ENCODE data around the gene VEZF1.

Gene VEZF1

GRCh38 chr17:57957120-57957850 is 30.8 kb downstream of the VEZF1 start:
- Histone ChIP-seq H3K9me3 (ENCODE audit: control insufficient read depth, low read length) (no peaks in the 10 kb centered on the region), H3K4me1 (ENCODE audit: control insufficient read depth, insufficient read depth, low read length, poor library complexity, severe bottlenecking) (peaks cover 23% of the 10 kb centered on the region), H3K4me3 (ENCODE audit: extremely low read depth, insufficient read depth, low read length, poor library complexity, severe bottlenecking) (no peak overlapping the region), H3K36me3 (ENCODE audit: control insufficient read depth, insufficient read depth, low read length) (no peaks in the 10 kb centered on the region), H3K27ac (ENCODE audit: low read depth, low read length, severe bottlenecking) (no peak overlapping the region)
- WGBS, 2 experiments (ENCODE audit: insufficient coverage in 2 of 2), result 67 to 88% methylated on average over 4 of the region's 8 CpGs

GRCh38 chr17:57956291-57957119 is 31.5 kb downstream of the VEZF1 start:
- Histone ChIP-seq H3K36me3 (ENCODE audit: control insufficient read depth, insufficient read depth, low read length) (no peaks in the 10 kb centered on the region), H3K27ac (ENCODE audit: low read depth, low read length, severe bottlenecking) (peak overlapping the region; percentile 10), H3K9me3 (ENCODE audit: control insufficient read depth, low read length) (no peaks in the 10 kb centered on the region), H3K4me3 (ENCODE audit: extremely low read depth, insufficient read depth, low read length, poor library complexity, severe bottlenecking) (no peak overlapping the region), H3K4me1 (ENCODE audit: control insufficient read depth, insufficient read depth, low read length, poor library complexity, severe bottlenecking) (peaks cover 30% of the 10 kb centered on the region)
- WGBS, 2 experiments (ENCODE audit: insufficient coverage in 2 of 2), result 41 to 55% methylated on average over 9 to 10 of the region's 13 CpGs

- peak within 1 kb of the TSS; percentile 65 for H3K4me3 ChIP-seq (ENCODE audit: extremely low read depth, insufficient read depth, low read length, poor library complexity, severe bottlenecking)
- 1% methylated on average over 58 to 70 of the region's 79 CpGs for WGBS, 2 experiments (ENCODE audit: insufficient coverage in 2 of 2)
- H3K36me3 ChIP-seq (ENCODE audit: control insufficient read depth, insufficient read depth, low read length), result no peaks in the 10 kb centered on the region
- peaks cover 42% of the 10 kb centered on the region for H3K4me1 ChIP-seq (ENCODE audit: control insufficient read depth, insufficient read depth, low read length, poor library complexity, severe bottlenecking)
- no peaks in the 10 kb centered on the region for H3K9me3 ChIP-seq (ENCODE audit: control insufficient read depth, low read length)
- H3K27ac ChIP-seq (ENCODE audit: low read depth, low read length, severe bottlenecking), result peak within 1 kb of the TSS; percentile 84
Measured at GRCh38 chr17:57955183-57955931, 32.7 kb downstream of the VEZF1 start, which contains the start of gene CUEDC1. CUEDC1 (minus strand) TSS chr17:57955412; CDS start chr17:57885564, 69,848 bp downstream.

DNA sequence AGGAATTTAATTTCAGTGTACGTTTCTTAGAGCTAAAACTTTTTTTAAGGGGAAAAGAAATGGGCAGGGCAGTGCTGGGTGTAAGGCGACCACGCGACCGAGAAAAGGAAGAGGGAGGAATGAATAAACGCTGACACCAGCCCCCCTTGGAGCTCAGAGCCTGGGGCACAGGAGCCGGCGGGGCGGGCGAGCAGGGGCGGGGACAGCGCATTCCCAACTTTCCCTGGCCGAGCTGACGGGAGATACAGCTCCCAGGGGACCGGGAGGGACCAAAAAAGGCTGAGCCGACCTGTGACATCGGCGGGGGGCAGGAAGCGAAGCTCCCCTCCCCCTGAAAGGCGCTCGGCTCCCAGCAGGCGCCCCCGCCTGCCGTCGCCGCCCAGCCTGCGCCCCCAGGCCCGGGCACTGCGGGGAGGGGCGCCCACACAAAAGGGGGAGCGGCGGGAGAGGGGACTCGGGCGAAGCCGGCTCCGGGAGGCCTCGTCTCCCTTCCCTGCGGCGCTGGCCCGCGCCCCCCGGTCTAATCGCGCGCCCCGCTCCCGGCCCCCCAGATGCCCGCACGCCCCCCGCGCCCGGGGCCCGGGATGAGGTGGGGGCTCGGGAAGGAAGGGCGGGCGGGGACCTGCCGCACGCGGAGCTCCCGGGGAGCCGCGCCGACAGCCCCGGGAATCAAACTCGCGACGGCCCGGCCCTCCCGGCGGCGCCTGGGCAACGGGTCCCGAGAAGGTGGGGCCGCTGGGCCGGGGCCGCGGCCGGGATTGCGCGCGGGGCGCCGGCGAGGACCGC is 33.5 kb downstream of the VEZF1 start:
- Histone ChIP-seq H3K9me3 (ENCODE audit: control insufficient read depth, low read length) (no peaks in the 10 kb centered on the region), H3K4me3 (ENCODE audit: extremely low read depth, insufficient read depth, low read length, poor library complexity, severe bottlenecking) (peak overlapping the region; percentile 65), H3K36me3 (ENCODE audit: control insufficient read depth, insufficient read depth, low read length) (no peaks in the 10 kb centered on the region), H3K27ac (ENCODE audit: low read depth, low read length, severe bottlenecking) (peak overlapping the region; percentile 84), H3K4me1 (ENCODE audit: control insufficient read depth, insufficient read depth, low read length, poor library complexity, severe bottlenecking) (peaks cover 49% of the 10 kb centered on the region)
- WGBS, 2 experiments (ENCODE audit: insufficient coverage in 2 of 2), result 0 to 1% methylated on average over 55 of the region's 85 CpGs

DNA sequence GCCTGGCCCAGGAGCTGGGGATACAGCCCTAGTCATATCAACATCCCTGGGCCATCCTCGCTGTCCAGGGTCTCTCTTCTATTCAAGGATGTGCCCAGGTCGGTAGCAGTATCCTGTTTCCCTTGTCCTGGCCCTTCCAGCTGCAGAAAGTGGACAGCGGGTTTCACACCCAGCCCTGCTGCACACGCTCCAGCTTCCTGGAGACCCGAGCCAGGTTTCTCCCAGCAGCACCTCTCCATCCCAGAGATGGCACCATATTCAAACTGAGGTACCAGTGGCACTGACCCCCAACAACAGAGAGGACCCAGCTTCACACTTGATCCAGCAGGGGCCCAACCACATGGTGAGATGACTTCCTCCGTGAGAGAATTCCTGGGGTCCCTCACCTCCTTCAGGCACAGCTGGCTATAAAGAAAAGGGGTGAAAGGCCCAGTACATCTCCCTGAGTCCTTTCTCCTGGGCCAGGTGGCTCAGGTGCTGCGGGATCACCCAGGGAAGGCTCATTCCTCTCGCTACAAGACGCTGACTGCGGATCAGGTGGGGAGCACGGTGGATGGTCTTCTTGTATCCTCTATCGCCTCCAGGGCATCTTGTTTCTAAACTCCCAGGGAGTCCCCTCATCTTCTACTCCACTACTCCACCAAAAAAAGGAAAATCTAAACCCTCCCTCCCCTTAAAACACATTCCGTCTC is 34.2 kb downstream of the VEZF1 start:
- Histone ChIP-seq H3K4me3 (ENCODE audit: extremely low read depth, insufficient read depth, low read length, poor library complexity, severe bottlenecking) (peak overlapping the region; percentile 65), H3K4me1 (ENCODE audit: control insufficient read depth, insufficient read depth, low read length, poor library complexity, severe bottlenecking) (peaks cover 55% of the 10 kb centered on the region), H3K36me3 (ENCODE audit: control insufficient read depth, insufficient read depth, low read length) (no peaks in the 10 kb centered on the region), H3K9me3 (ENCODE audit: control insufficient read depth, low read length) (no peaks in the 10 kb centered on the region), H3K27ac (ENCODE audit: low read depth, low read length, severe bottlenecking) (peak overlapping the region; percentile 84)
- 42 to 64% methylated on average over 10 of the region's 13 CpGs for WGBS, 2 experiments (ENCODE audit: insufficient coverage in 2 of 2)

DNA sequence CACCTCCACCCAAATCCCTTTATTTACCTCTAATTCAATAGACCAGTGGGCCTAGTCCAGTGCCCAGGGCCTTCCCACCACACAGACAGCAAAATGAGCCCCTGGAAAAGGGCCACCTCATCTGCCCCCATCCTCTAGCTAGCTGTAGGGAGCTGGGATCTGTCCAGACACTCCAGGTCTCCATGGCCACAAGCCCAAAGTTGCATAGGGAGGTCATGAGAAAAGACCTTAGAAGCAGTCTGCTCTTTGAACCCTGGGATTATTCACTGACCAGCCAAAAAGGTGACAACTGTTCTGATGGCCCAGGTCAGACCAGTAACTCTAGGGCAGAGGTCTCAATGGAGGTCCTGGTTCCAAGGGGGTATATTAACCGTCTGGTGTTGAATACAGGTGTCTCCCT is 34.8 kb downstream of the VEZF1 start:
- 100% methylated on average over 1 of the region's 1 CpG; no CpG with 5 or more reads in 1 of the 2 experiments for WGBS, 2 experiments (ENCODE audit: insufficient coverage in 2 of 2)
- no peaks in the 10 kb centered on the region for H3K9me3 ChIP-seq (ENCODE audit: control insufficient read depth, low read length)
- no peak overlapping the region for H3K27ac ChIP-seq (ENCODE audit: low read depth, low read length, severe bottlenecking)
- no peaks in the 10 kb centered on the region for H3K36me3 ChIP-seq (ENCODE audit: control insufficient read depth, insufficient read depth, low read length)
- H3K4me1 ChIP-seq (ENCODE audit: control insufficient read depth, insufficient read depth, low read length, poor library complexity, severe bottlenecking), result peaks cover 62% of the 10 kb centered on the region
- no peak overlapping the region for H3K4me3 ChIP-seq (ENCODE audit: extremely low read depth, insufficient read depth, low read length, poor library complexity, severe bottlenecking)

- no peaks in the 10 kb centered on the region for H3K9me3 ChIP-seq (ENCODE audit: control insufficient read depth, low read length)
- peak overlapping the region; percentile 97 for H3K27ac ChIP-seq (ENCODE audit: low read depth, low read length, severe bottlenecking)
- H3K4me1 ChIP-seq (ENCODE audit: control insufficient read depth, insufficient read depth, low read length, poor library complexity, severe bottlenecking), result peaks cover 83% of the 10 kb centered on the region
- H3K4me3 ChIP-seq (ENCODE audit: extremely low read depth, insufficient read depth, low read length, poor library complexity, severe bottlenecking), result no peak overlapping the region
- H3K36me3 ChIP-seq (ENCODE audit: control insufficient read depth, insufficient read depth, low read length), result peaks cover 3% of the 10 kb centered on the region
- 83 to 91% methylated on average over 4 to 5 of the region's 5 CpGs for WGBS, 2 experiments (ENCODE audit: insufficient coverage in 2 of 2)
Measured at GRCh38 chr17:57949649-57950048, 38.4 kb downstream of the VEZF1 start.

GRCh38 chr17:57948555-57949420 is 39.3 kb downstream of the VEZF1 start:
- no peak overlapping the region for H3K4me3 ChIP-seq (ENCODE audit: extremely low read depth, insufficient read depth, low read length, poor library complexity, severe bottlenecking)
- WGBS, 2 experiments (ENCODE audit: insufficient coverage in 2 of 2), result 56 to 66% methylated on average over 4 to 5 of the region's 5 CpGs
- no peaks in the 10 kb centered on the region for H3K9me3 ChIP-seq (ENCODE audit: control insufficient read depth, low read length)
- H3K4me1 ChIP-seq (ENCODE audit: control insufficient read depth, insufficient read depth, low read length, poor library complexity, severe bottlenecking), result peaks cover 82% of the 10 kb centered on the region
- peaks cover 3% of the 10 kb centered on the region for H3K36me3 ChIP-seq (ENCODE audit: control insufficient read depth, insufficient read depth, low read length)
- H3K27ac ChIP-seq (ENCODE audit: low read depth, low read length, severe bottlenecking), result peak overlapping the region; percentile 97

DNA sequence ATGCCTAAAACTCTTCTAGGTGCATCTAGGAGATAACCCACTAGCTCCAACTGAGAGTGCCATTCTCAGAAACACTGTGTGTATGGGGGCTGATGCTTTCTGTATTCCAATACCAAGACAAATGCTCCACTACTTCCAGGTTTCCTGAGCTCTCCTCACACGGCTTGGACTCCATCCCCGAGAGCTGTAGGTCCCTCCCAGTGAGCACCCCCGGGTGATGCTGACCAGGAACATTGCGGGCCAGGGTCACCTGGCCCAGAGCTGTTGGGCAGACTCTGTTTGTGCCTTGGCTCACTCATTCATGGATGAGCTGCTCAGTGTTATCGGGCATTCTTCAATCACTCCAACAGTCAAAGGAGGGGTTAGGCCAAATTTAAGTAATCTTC is 39.9 kb downstream of the VEZF1 start:
- Histone ChIP-seq H3K9me3 (ENCODE audit: control insufficient read depth, low read length) (no peaks in the 10 kb centered on the region), H3K27ac (ENCODE audit: low read depth, low read length, severe bottlenecking) (peak overlapping the region; percentile 97), H3K4me1 (ENCODE audit: control insufficient read depth, insufficient read depth, low read length, poor library complexity, severe bottlenecking) (peaks cover 78% of the 10 kb centered on the region), H3K36me3 (ENCODE audit: control insufficient read depth, insufficient read depth, low read length) (peaks cover 3% of the 10 kb centered on the region), H3K4me3 (ENCODE audit: extremely low read depth, insufficient read depth, low read length, poor library complexity, severe bottlenecking) (no peak overlapping the region)
- 73 to 79% methylated on average over 4 to 5 of the region's 5 CpGs for WGBS, 2 experiments (ENCODE audit: insufficient coverage in 2 of 2)
